Cardiac fibroblast (primary cell): ENCODE data around the gene GRIA2.

Source experiments
- DNase-seq, 2 donors: peaks; one replicate each; pipeline versions ENCODE4 v3.0.0 to v3.0.0-alpha.2; 2010; ENCODE audit warnings: low read depth in 2 of 2
- H3K4me3 ChIP-seq, 2 donors: replicated peaks in 1 of 2; 1 replicate in 1 of 2; 2 replicates in 1 of 2; pipeline ENCODE4 v1.5.1; 2011; ENCODE audit warnings: low read depth in 2 of 2, low read length in 2 of 2, mild to moderate bottlenecking in 2 of 2, moderate library complexity in 1 of 2
- CTCF ChIP-seq: IDR thresholded peaks from one replicate; pipeline ENCODE4 v1.5.1; 2011; ENCODE audit warnings: low read depth, mild to moderate bottlenecking, low read length, inconsistent platforms

GRIA2 gene

GRCh38 chr4:157389741-157390140 lies 169.2 kb downstream of the GRIA2 start:
- H3K4me3 ChIP-seq: no peak overlapping the region
- no peak for DNase-seq
- no peak for TF ChIP-seq CTCF

- no peak for DNase-seq
- TF ChIP-seq CTCF: no peak
These were observed 184.5 kb downstream of the GRIA2 start for GRCh38 chr4:157405070-157405469.

More at GRCh38 chr4:157405070-157405469, 184.5 kb downstream of the GRIA2 start:
- no peak overlapping the region for H3K4me3 ChIP-seq
